HCT116 (cell line): ENCODE data around the gene USH1G. TPM values are rescaled to one million over a fixed set of nuclear protein-coding genes. Genes with fewer than 3 reads are reported as not detected.
A peak's percentile ranks its signal among the peaks of the same experiment; 100 is the strongest.

Experiments used
- ATAC-seq: fragments of 200-7000 bp; cut with Tn5 transposase; 2 replicates; pipeline ENCODE4 v1.9.1; 2020; ENCODE audit warnings: mild to moderate bottlenecking, moderate library complexity
- BruUV-seq: library from RNA; stranded (reverse); fragments of 400-500 nt; replicated peaks from 2 replicates; lab custom pipeline; 2021; lab: Mats Ljungman, UMichigan
- CTCF ChIA-PET: fragments of 300-600 bp; sonication (Branson Sonifier 250); formaldehyde crosslinking; loops from one replicate; lab custom pipeline; 2021; ENCODE audit warnings: antibody characterized with exemption; lab: Charles Lee
- POLR2A ChIA-PET: fragments of 300-600, 350-600 bp; sonication (Branson Sonifier 250); formaldehyde crosslinking; loops from one replicate; lab custom pipeline; 2021; ENCODE audit warnings: antibody characterized with exemption; lab: Charles Lee
- RAD21 ChIA-PET, 2 experiments: fragments of 300-600 bp; sonication (Branson Sonifier 250); formaldehyde crosslinking; loops; one replicate each; lab custom pipeline; 2023; ENCODE audit warnings: low total read pairs in 2 of 2; ENCODE audit not compliant: uncharacterized antibody in 2 of 2, unreplicated experiment in 2 of 2, low non-redundant PET in 1 of 2; lab: Charles Lee
- DNase-seq: peaks from one replicate; pipeline ENCODE4 v3.0.0-alpha.2; 2010; ENCODE audit warnings: low read depth, low spot score
- H2AFZ ChIP-seq: fragments of 200-600 bp; shearing (Covaris generic), sonication (generic); 2 replicates; pipeline ENCODE4 v1.6.1; 2017; ENCODE audit warnings: low read depth, mixed run types, mixed read lengths, antibody characterized with exemption, low read length; ENCODE audit not compliant: poor library complexity, severe bottlenecking
- H3K27ac ChIP-seq: 2 replicates; pipeline ENCODE4 v1.5.1; 2012; ENCODE audit warnings: low read depth, low read length
- H3K27me3 ChIP-seq: fragments of 200-600 bp; sonication (generic); 2 replicates; pipeline ENCODE4 v1.6.1; 2016; ENCODE audit warnings: mixed run types, low read length, mixed read lengths; ENCODE audit not compliant: insufficient read depth
- H3K36me3 ChIP-seq, 2 experiments: fragments of 200-500 bp in 1 of 2; fragments of 200-600 bp in 1 of 2; sonication (Bioruptor generic) in 1 of 2; sonication (generic) in 1 of 2; 2 replicates each; pipeline versions ENCODE4 v1.5.1 to v1.6.1; 2014 to 2016; ENCODE audit warnings: low read length in 2 of 2, inconsistent platforms in 1 of 2, mixed read lengths in 1 of 2, mixed run types in 1 of 2; ENCODE audit not compliant: insufficient read depth in 2 of 2, control insufficient read depth in 1 of 2
- H3K4me1 ChIP-seq, 2 experiments: fragments of 200-600 bp in 1 of 2; sonication (generic) in 1 of 2; 2 replicates each; pipeline versions ENCODE4 v1.5.1 to v1.6.1; 2012 to 2017; ENCODE audit warnings: low read length in 2 of 2, inconsistent platforms in 1 of 2, mild to moderate bottlenecking in 1 of 2, mixed read lengths in 1 of 2, mixed run types in 1 of 2, moderate library complexity in 1 of 2; ENCODE audit not compliant: insufficient read depth in 2 of 2, control insufficient read depth in 1 of 2
- H3K4me2 ChIP-seq: fragments of 200-600 bp; sonication (generic); 2 replicates; pipeline ENCODE4 v1.6.1; 2017; ENCODE audit warnings: mixed run types, low read length, mixed read lengths
- H3K4me3 ChIP-seq, 2 experiments: fragments of 200-600 bp in 1 of 2; sonication (generic) in 1 of 2; replicated peaks in 1 of 2; 2 replicates each; pipeline ENCODE4 v1.5.1; 2011 to 2016; ENCODE audit warnings: low read length in 2 of 2, control low read depth in 1 of 2, low read depth in 1 of 2, mild to moderate bottlenecking in 1 of 2, mixed read lengths in 1 of 2, mixed run types in 1 of 2
- H3K79me2 ChIP-seq: fragments of 200-600 bp; sonication (generic); 2 replicates; pipeline ENCODE4 v1.6.1; 2017; ENCODE audit warnings: mild to moderate bottlenecking, mixed run types, low read length, moderate library complexity, mixed read lengths; ENCODE audit not compliant: insufficient read depth
- H3K9ac ChIP-seq: fragments of 200-600 bp; sonication (generic); 2 replicates; pipeline ENCODE4 v1.6.1; 2016; ENCODE audit warnings: low read length, mixed read lengths
- H3K9me2 ChIP-seq: fragments of 200-600 bp; sonication (generic), shearing (Covaris generic); 2 replicates; pipeline ENCODE4 v1.6.1; 2017; ENCODE audit warnings: mixed run types, mild to moderate bottlenecking, moderate library complexity; ENCODE audit not compliant: insufficient read depth
- H3K9me3 ChIP-seq, 2 experiments: fragments of 200-500 bp in 1 of 2; fragments of 200-600 bp in 1 of 2; sonication (Bioruptor generic) in 1 of 2; sonication (generic) in 1 of 2; 2 replicates each; pipeline ENCODE4 v1.6.1; 2014 to 2017; ENCODE audit warnings: low read length in 2 of 2, mixed read lengths in 2 of 2, inconsistent platforms in 1 of 2, low read depth in 1 of 2, mild to moderate bottlenecking in 1 of 2, mixed run types in 1 of 2, moderate library complexity in 1 of 2; ENCODE audit not compliant: control insufficient read depth in 1 of 2, insufficient read depth in 1 of 2
- H4K20me1 ChIP-seq: fragments of 200-600 bp; sonication (generic), shearing (Covaris generic); 2 replicates; pipeline ENCODE4 v1.6.1; 2017; ENCODE audit warnings: mixed run types, mild to moderate bottlenecking, moderate library complexity; ENCODE audit not compliant: insufficient read depth
- CEBPB ChIP-seq: IDR thresholded peaks from 2 replicates; pipeline ENCODE4 v1.6.1; 2012; ENCODE audit warnings: low read depth
- EGR1 ChIP-seq: IDR thresholded peaks from 2 replicates; pipeline ENCODE4 v1.6.1; 2012; ENCODE audit warnings: low read depth
- EZH2 ChIP-seq: fragments of 200-600 bp; sonication (generic); IDR thresholded peaks from 2 replicates; pipeline ENCODE4 v1.6.1; 2017; ENCODE audit warnings: antibody characterized with exemption, mixed run types
- MAX ChIP-seq: IDR thresholded peaks from 2 replicates; pipeline ENCODE4 v1.6.1; 2012
- RAD21 ChIP-seq: IDR thresholded peaks from 2 replicates; pipeline ENCODE4 v1.6.1; 2012; ENCODE audit warnings: low read depth, mild to moderate bottlenecking
- REST ChIP-seq: IDR thresholded peaks from 2 replicates; pipeline ENCODE4 v1.6.1; 2012; ENCODE audit warnings: low read depth
- SP1 ChIP-seq: IDR thresholded peaks from 2 replicates; pipeline ENCODE4 v1.6.1; 2012; ENCODE audit warnings: low read depth
- TCF7L2 ChIP-seq: IDR thresholded peaks from 2 replicates; pipeline ENCODE4 v1.7.0; 2011; ENCODE audit warnings: borderline replicate concordance, inconsistent platforms; ENCODE audit not compliant: insufficient read depth, insufficient read length; ENCODE audit errors: extremely low read depth
- YY1 ChIP-seq: IDR thresholded peaks from 2 replicates; pipeline ENCODE4 v1.6.1; 2011; ENCODE audit warnings: low read length, low read depth, moderate library complexity, mild to moderate bottlenecking; ENCODE audit not compliant: insufficient replicate concordance; ENCODE audit errors: extremely low read depth
- intact Hi-C: fragments of 100-400 bp; cut with micrococcal nuclease; formaldehyde crosslinking; loops from 2 replicates; pipeline ENCODE4 v1.10.0; 2022
- total RNA-seq: library from RNA; stranded (reverse); gene quantifications from one replicate; pipeline ENCODE4 v1.2.1, GENCODE V29; 2021; ENCODE audit not compliant: unreplicated experiment

The USH1G gene
- total RNA-seq, 1 experiment from 2014 or later: 3.1 TPM

GRCh38 chr17:74971069-74971841, 48.2 kb upstream of the USH1G start:
- H3K79me2 ChIP-seq: no peaks in the 10 kb centered on the region
- H3K4me3 ChIP-seq: peak overlapping the region; percentile 80 to 84
- peak overlapping the region; percentile 9; the same call in 1 of the 2 replicates for H3K27ac ChIP-seq
- H3K36me3 ChIP-seq: no peaks in the 10 kb centered on the region
- peak overlapping the region; percentile 69 for H3K9ac ChIP-seq
- no peaks in the 10 kb centered on the region for H4K20me1 ChIP-seq
- POLR2A ChIA-PET: interaction anchor here (0.6 to 1.6 kb wide), 4 partner anchors 10 to 125 kb away, joined by 3 to 5 read pairs (median 3); partner anchors contain the start of genes CDR2L and FDXR
- H3K9me3 ChIP-seq: no peaks in the 10 kb centered on the region
- DNase-seq (no peak), ATAC-seq (no peak)
- TSS peak; percentile 40 for BruUV-seq
- RAD21 ChIA-PET: interaction anchor here in 1 of 2 experiments (0.5 kb wide), 2 partner anchors 49 to 126 kb away, joined by 4 to 10 read pairs; no protein-coding TSS in a partner anchor
- H3K9me2 ChIP-seq: no peaks in the 10 kb centered on the region
- CTCF ChIA-PET: interaction anchor here (1.0 to 4.5 kb wide), 3 partner anchors 8 to 13 kb away, joined by 3 to 36 read pairs (median 11); no protein-coding TSS in a partner anchor
- H2AFZ ChIP-seq: no peak overlapping the region
- intact Hi-C loops: no loop called here
- peaks cover 39 to 42% of the 10 kb centered on the region in 2 experiments for H3K4me1 ChIP-seq
- TF ChIP-seq EZH2 (no peak), REST (no peak)
- no peaks in the 10 kb centered on the region for H3K27me3 ChIP-seq
- H3K4me2 ChIP-seq: peak overlapping the region; percentile 98

- POLR2A ChIA-PET: interaction anchor here (1.6 kb wide), 1 partner anchor 9 kb away, joined by 3 read pairs; no protein-coding TSS in a partner anchor
- H3K9me3 ChIP-seq: no peaks in the 10 kb centered on the region
- H3K27me3 ChIP-seq: no peaks in the 10 kb centered on the region
- H3K36me3 ChIP-seq: no peaks in the 10 kb centered on the region
- intact Hi-C loops: no loop called here
- ATAC-seq (no peak), DNase-seq (no peak)
- TF ChIP-seq CEBPB (no peak), EGR1 (no peak), MAX (no peak), SP1 (no peak), RAD21 (no peak), YY1 (no peak), TCF7L2 (no peak), EZH2 (no peak)
- no peak overlapping the region for H3K4me3 ChIP-seq
- H3K9me2 ChIP-seq: no peaks in the 10 kb centered on the region
- no peaks in the 10 kb centered on the region for H3K79me2 ChIP-seq
- H3K4me2 ChIP-seq: no peak overlapping the region
- no TSS peak for BruUV-seq
- no peak overlapping the region for H2AFZ ChIP-seq
- CTCF ChIA-PET: interaction anchor here (4.5 kb wide), 1 partner anchor 9 kb away, joined by 36 read pairs; no protein-coding TSS in a partner anchor
- no peaks in the 10 kb centered on the region for H4K20me1 ChIP-seq
- no peak overlapping the region for H3K9ac ChIP-seq
- peaks cover 39 to 43% of the 10 kb centered on the region in 2 experiments for H3K4me1 ChIP-seq
- RAD21 ChIA-PET: no interaction called here
- H3K27ac ChIP-seq: no peak overlapping the region
Observed at GRCh38 chr17:74970395-74970794, 47.3 kb upstream of the USH1G start.
